Caco-2 (cell line): ENCODE data around the gene CD58. TPM values are rescaled to one million over a fixed set of nuclear protein-coding genes. Genes with fewer than 3 reads are reported as not detected.

Source experiments
- BruUV-seq: library from RNA; stranded (reverse); fragments of 400-500 nt; replicated peaks from 2 replicates; lab custom pipeline; 2021; lab: Mats Ljungman, UMichigan
- CTCF ChIA-PET: fragments of 300-600 bp; sonication (Branson Sonifier 250); formaldehyde crosslinking; loops from one replicate; lab custom pipeline; 2022; ENCODE audit warnings: antibody characterized with exemption; lab: Charles Lee
- POLR2A ChIA-PET: fragments of 300-600 bp; sonication (Branson Sonifier 250); formaldehyde crosslinking; loops from one replicate; lab custom pipeline; 2022; ENCODE audit warnings: antibody characterized with exemption; lab: Charles Lee
- DNase-seq, 2 experiments: peaks; one replicate each; pipeline versions ENCODE4 v3.0.0 to v3.0.0-alpha.2; 2020 to 2022
- H3K27me3 ChIP-seq: replicated peaks from 2 replicates; pipeline ENCODE4 v1.6.0; 2011; ENCODE audit warnings: low read length; ENCODE audit not compliant: control insufficient read depth, insufficient read depth
- H3K36me3 ChIP-seq: 2 replicates; pipeline ENCODE4 v1.5.1; 2011; ENCODE audit warnings: low read length; ENCODE audit not compliant: control insufficient read depth, insufficient read depth
- H3K4me1 ChIP-seq: fragments of 250-450 bp; sonication (Bioruptor Pico); 2 replicates; pipeline ENCODE4 v1.5.1; 2020; ENCODE audit warnings: mild to moderate bottlenecking
- H3K4me3 ChIP-seq: 2 replicates; pipeline ENCODE4 v1.5.1; 2011; ENCODE audit warnings: low read depth, mild to moderate bottlenecking, control low read depth, low read length
- H3K9me3 ChIP-seq: fragments of 250-450 bp; sonication (Bioruptor Pico); 2 replicates; pipeline ENCODE4 v1.5.1; 2020; ENCODE audit warnings: mild to moderate bottlenecking, moderate library complexity
- H3K27ac Mint-ChIP-seq: one replicate; pipeline ENCODE4 v1.8.0; 2022; ENCODE audit warnings: mixed read lengths; ENCODE audit not compliant: unreplicated experiment
- H3K27me3 Mint-ChIP-seq: one replicate; pipeline ENCODE4 v1.8.0; 2022; ENCODE audit warnings: mixed read lengths; ENCODE audit not compliant: insufficient read depth, unreplicated experiment
- H3K36me3 Mint-ChIP-seq: one replicate; pipeline ENCODE4 v1.8.0; 2022; ENCODE audit warnings: mild to moderate bottlenecking, mixed read lengths; ENCODE audit not compliant: insufficient read depth, unreplicated experiment
- H3K4me1 Mint-ChIP-seq: one replicate; pipeline ENCODE4 v1.8.0; 2022; ENCODE audit warnings: low read depth, mixed read lengths; ENCODE audit not compliant: unreplicated experiment
- H3K4me3 Mint-ChIP-seq: one replicate; pipeline ENCODE4 v1.8.0; 2022; ENCODE audit warnings: mild to moderate bottlenecking, moderate library complexity, mixed read lengths; ENCODE audit not compliant: unreplicated experiment
- H3K9me3 Mint-ChIP-seq: one replicate; pipeline ENCODE4 v1.8.0; 2022; ENCODE audit warnings: mixed read lengths; ENCODE audit not compliant: unreplicated experiment
- intact Hi-C: fragments of 100-400 bp; cut with micrococcal nuclease; formaldehyde crosslinking; loops from one replicate; pipeline ENCODE4 v1.10.0; 2022; ENCODE audit not compliant: unreplicated experiment
- total RNA-seq: library from RNA; stranded (reverse); gene quantifications from 2 replicates; pipeline ENCODE4 v1.2.3, GENCODE V29; 2022
- TF ChIP-seq, protein P1 (sequence below), 2 experiments: fragments of 200-600 bp in 1 of 2; IDR thresholded peaks; 1 replicate in 1 of 2; 2 replicates in 1 of 2; pipeline versions ENCODE4 v1.5.1 to v1.8.0; 2011 to 2022; ENCODE audit warnings: antibody characterized with exemption in 1 of 2, control low read depth in 1 of 2, inconsistent platforms in 1 of 2, low read depth in 1 of 2, low read length in 1 of 2, mild to moderate bottlenecking in 1 of 2, moderate library complexity in 1 of 2; ENCODE audit not compliant: insufficient read depth in 1 of 2, severe bottlenecking in 1 of 2, unreplicated experiment in 1 of 2

The CD58 gene
- total RNA-seq, 1 experiment from 2014 or later = 5.6 TPM

- no peak overlapping the region for H3K4me3 ChIP-seq
- no peaks in the 10 kb centered on the region for H3K27me3 ChIP-seq
- CTCF ChIA-PET = interaction anchor here (1.8 to 2.2 kb wide), 2 partner anchors 8 to 354 kb away, joined by 6 to 7 read pairs; no protein-coding TSS in a partner anchor
- no peak for DNase-seq
- H3K36me3 ChIP-seq = no peaks in the 10 kb centered on the region
- H3K9me3 ChIP-seq = no peaks in the 10 kb centered on the region
- intact Hi-C loops = no loop called here
- TF ChIP-seq, protein P1, sequence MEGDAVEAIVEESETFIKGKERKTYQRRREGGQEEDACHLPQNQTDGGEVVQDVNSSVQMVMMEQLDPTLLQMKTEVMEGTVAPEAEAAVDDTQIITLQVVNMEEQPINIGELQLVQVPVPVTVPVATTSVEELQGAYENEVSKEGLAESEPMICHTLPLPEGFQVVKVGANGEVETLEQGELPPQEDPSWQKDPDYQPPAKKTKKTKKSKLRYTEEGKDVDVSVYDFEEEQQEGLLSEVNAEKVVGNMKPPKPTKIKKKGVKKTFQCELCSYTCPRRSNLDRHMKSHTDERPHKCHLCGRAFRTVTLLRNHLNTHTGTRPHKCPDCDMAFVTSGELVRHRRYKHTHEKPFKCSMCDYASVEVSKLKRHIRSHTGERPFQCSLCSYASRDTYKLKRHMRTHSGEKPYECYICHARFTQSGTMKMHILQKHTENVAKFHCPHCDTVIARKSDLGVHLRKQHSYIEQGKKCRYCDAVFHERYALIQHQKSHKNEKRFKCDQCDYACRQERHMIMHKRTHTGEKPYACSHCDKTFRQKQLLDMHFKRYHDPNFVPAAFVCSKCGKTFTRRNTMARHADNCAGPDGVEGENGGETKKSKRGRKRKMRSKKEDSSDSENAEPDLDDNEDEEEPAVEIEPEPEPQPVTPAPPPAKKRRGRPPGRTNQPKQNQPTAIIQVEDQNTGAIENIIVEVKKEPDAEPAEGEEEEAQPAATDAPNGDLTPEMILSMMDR (IDR thresholded peaks at IDR 0.05; ENCODE audit: insufficient read depth in 1 of 2, low read depth in 1 of 2, low read length in 1 of 2, severe bottlenecking in 1 of 2, unreplicated experiment in 1 of 2) = no peak
- Mint-ChIP-seq H3K4me3 (no peak overlapping the region), H3K4me1 (peaks cover 21% of the 10 kb centered on the region), H3K9me3 (no peaks in the 10 kb centered on the region), H3K36me3 (no peaks in the 10 kb centered on the region), H3K27me3 (no peaks in the 10 kb centered on the region), H3K27ac (no peak overlapping the region)
- no TSS peak for BruUV-seq
- POLR2A ChIA-PET = no interaction called here
- H3K4me1 ChIP-seq = peaks cover 18% of the 10 kb centered on the region
Observed at GRCh38 chr1:116493036-116493435, 77.8 kb downstream of the CD58 start.

- no peaks in the 10 kb centered on the region for H3K27me3 Mint-ChIP-seq
- H3K27ac Mint-ChIP-seq = no peak overlapping the region
- no TSS peak for BruUV-seq
- H3K4me1 Mint-ChIP-seq = peaks cover 21% of the 10 kb centered on the region
- peaks cover 18% of the 10 kb centered on the region for H3K4me1 ChIP-seq
- H3K36me3 Mint-ChIP-seq = no peaks in the 10 kb centered on the region
- no peaks in the 10 kb centered on the region for H3K9me3 Mint-ChIP-seq
- CTCF ChIA-PET = no interaction called here
- no peaks in the 10 kb centered on the region for H3K36me3 ChIP-seq
- POLR2A ChIA-PET = no interaction called here
- intact Hi-C loops = no loop called here
- no peak overlapping the region for H3K4me3 Mint-ChIP-seq
- TF ChIP-seq, protein P1 (IDR thresholded peaks at IDR 0.05; ENCODE audit: insufficient read depth in 1 of 2, low read depth in 1 of 2, low read length in 1 of 2, severe bottlenecking in 1 of 2, unreplicated experiment in 1 of 2) = no peak
- DNase-seq = no peak
- H3K4me3 ChIP-seq = no peak overlapping the region
- H3K27me3 ChIP-seq = no peaks in the 10 kb centered on the region
- H3K9me3 ChIP-seq = no peaks in the 10 kb centered on the region
Observed at GRCh38 chr1:116492358-116492811, 78.4 kb downstream of the CD58 start.

DNA sequence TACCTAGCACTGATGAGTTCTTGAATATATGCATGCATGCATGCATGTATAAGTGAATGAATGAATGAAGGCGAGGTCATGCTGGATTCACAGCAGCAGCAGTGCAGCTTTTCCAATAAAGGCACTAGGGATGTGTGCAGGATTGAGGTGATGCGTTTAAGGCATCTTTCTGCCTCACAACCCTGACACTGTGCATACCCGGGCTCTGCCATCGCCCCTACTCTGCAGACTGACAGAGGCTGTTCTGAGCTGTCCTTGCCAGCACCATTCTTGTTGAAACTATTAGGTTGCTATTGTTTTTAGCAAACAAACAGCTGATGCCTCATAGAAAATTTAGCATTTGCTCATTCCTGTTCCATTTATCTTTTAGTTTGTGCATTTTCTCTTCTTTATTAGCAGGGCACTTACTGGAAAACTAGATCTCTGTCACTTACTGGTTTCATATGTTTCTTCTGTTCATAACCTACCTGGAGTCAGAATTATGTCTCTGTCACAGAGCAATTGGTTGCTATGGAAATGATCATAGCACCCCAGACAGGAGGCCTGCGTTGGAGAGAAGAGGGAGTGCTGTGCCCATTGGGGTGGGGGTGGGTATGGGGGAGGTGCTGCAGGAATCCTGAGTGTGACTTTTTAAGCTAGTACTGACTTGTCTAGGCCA lies 79.0 kb downstream of the CD58 start:
- BruUV-seq = no TSS peak
- no peaks in the 10 kb centered on the region for H3K9me3 ChIP-seq
- peaks cover 18% of the 10 kb centered on the region for H3K4me1 ChIP-seq
- TF ChIP-seq, protein P1 (IDR thresholded peaks at IDR 0.05; ENCODE audit: insufficient read depth in 1 of 2, low read depth in 1 of 2, low read length in 1 of 2, severe bottlenecking in 1 of 2, unreplicated experiment in 1 of 2) = no peak
- Mint-ChIP-seq H3K4me3 (no peak overlapping the region), H3K27ac (no peak overlapping the region), H3K4me1 (peaks cover 18% of the 10 kb centered on the region), H3K27me3 (no peaks in the 10 kb centered on the region), H3K9me3 (no peaks in the 10 kb centered on the region), H3K36me3 (no peaks in the 10 kb centered on the region)
- H3K4me3 ChIP-seq = no peak overlapping the region
- no peak for DNase-seq
- intact Hi-C loops = no loop called here
- no peaks in the 10 kb centered on the region for H3K27me3 ChIP-seq
- CTCF ChIA-PET = interaction anchor here (0.6 to 1.0 kb wide), 2 partner anchors 34 to 73 kb away, joined by 3 to 4 read pairs; no protein-coding TSS in a partner anchor
- H3K36me3 ChIP-seq = no peaks in the 10 kb centered on the region
- POLR2A ChIA-PET = no interaction called here
